A549 (cell line): Measurements from ENCODE around the gene RUNX2. TPM values are rescaled to one million over a fixed set of nuclear protein-coding genes. Genes with fewer than 3 reads are reported as not detected.

Experiments
- ATAC-seq, 2 experiments: fragments of 200-7000 bp in 1 of 2; fragments of >200 bp in 1 of 2; cut with Nextera tagmentation in 1 of 2; cut with Tn5 transposase in 1 of 2; 3 replicates each; pipeline versions ENCODE4 v1.8.0 to v1.9.1; 2018 to 2020; ENCODE audit warnings: mild to moderate bottlenecking in 1 of 2, moderate library complexity in 1 of 2
- CTCF ChIA-PET: fragments of 300-600 bp; sonication (Branson Sonifier 250); formaldehyde crosslinking; extraction: SDS; loops from one replicate; lab custom pipeline; 2021; ENCODE audit warnings: antibody characterized with exemption, inconsistent platforms; lab: Yijun Ruan, JAX
- POLR2A ChIA-PET: fragments of 350-600 bp; formaldehyde crosslinking; extraction: SDS; loops from one replicate; lab custom pipeline; 2021; ENCODE audit warnings: antibody characterized with exemption, inconsistent platforms; lab: Yijun Ruan, JAX
- DNase-seq, 2 experiments: peaks; one replicate each; pipeline versions ENCODE4 v3.0.0 to v3.0.0-alpha.2; 2011 to 2016; ENCODE audit warnings: low read depth in 1 of 2, low spot score in 1 of 2
- FAIRE-seq: peaks from 2 replicates; lab custom pipeline; 2011; peaks lifted over from hg19 to GRCh38; lab: Jason Lieb, UNC
- H3K27ac ChIP-seq, 2 experiments: fragments of >200 bp; sonication (Bioruptor Twin); formaldehyde crosslinking; 3 replicates each; pipeline ENCODE4 v1.5.1; 2016 to 2017
- H3K4me1 ChIP-seq: fragments of >200 bp; sonication (Bioruptor Twin); formaldehyde crosslinking; 3 replicates; pipeline ENCODE4 v1.6.1; 2016
- H3K4me2 ChIP-seq: fragments of >200 bp; sonication (Bioruptor Twin); formaldehyde crosslinking; 3 replicates; pipeline ENCODE4 v1.6.1; 2016
- H3K4me3 ChIP-seq: fragments of >200 bp; sonication (Bioruptor Twin); formaldehyde crosslinking; 3 replicates; pipeline ENCODE4 v1.5.1; 2016
- H3K9me3 ChIP-seq: fragments of >200 bp; sonication (Bioruptor Twin); formaldehyde crosslinking; 3 replicates; pipeline ENCODE4 v1.6.1; 2016
- ATOH8 ChIP-seq: fragments of 250-450 bp; sonication (Bioruptor Pico); IDR thresholded peaks from 2 replicates; pipeline ENCODE4 v1.5.0; 2020; ENCODE audit warnings: low read depth, mild to moderate bottlenecking, moderate library complexity
- CBX8 ChIP-seq: fragments of 200-600 bp; sonication (generic); IDR thresholded peaks from 2 replicates; pipeline ENCODE4 v1.6.1; 2016
- ELK1 ChIP-seq: fragments of 150-350 bp; IDR thresholded peaks from 2 replicates; pipeline ENCODE4 v1.6.1; 2014; ENCODE audit warnings: low read depth, mild to moderate bottlenecking, low read length
- ESRRA ChIP-seq: fragments of 150-350 bp; IDR thresholded peaks from 2 replicates; pipeline ENCODE4 v1.6.1; 2014; ENCODE audit warnings: mild to moderate bottlenecking, low read length, borderline replicate concordance
- FOSL2 ChIP-seq, 2 experiments: fragments of 450-650 bp in 1 of 2; fragments of >200 bp in 1 of 2; sonication (Bioruptor Twin) in 1 of 2; formaldehyde crosslinking; IDR thresholded peaks; 2 replicates each; pipeline versions ENCODE4 v1.5.0 to v1.6.1; 2016 to 2020; ENCODE audit warnings: mild to moderate bottlenecking in 1 of 2, moderate library complexity in 1 of 2
- GATA3 ChIP-seq: IDR thresholded peaks from 2 replicates; pipeline ENCODE4 v1.6.1; 2012; ENCODE audit warnings: borderline replicate concordance
- HEYL ChIP-seq: fragments of 250-450 bp; sonication (Bioruptor Pico); IDR thresholded peaks from 2 replicates; pipeline ENCODE4 v1.8.0; 2021; ENCODE audit warnings: mild to moderate bottlenecking, moderate library complexity
- HOXB13 ChIP-seq: fragments of 250-450 bp; sonication (Bioruptor Pico); IDR thresholded peaks from 2 replicates; pipeline ENCODE4 v1.5.0; 2020; ENCODE audit warnings: low read depth, mild to moderate bottlenecking, moderate library complexity
- KDM5A ChIP-seq: fragments of 200-600 bp; sonication (generic); IDR thresholded peaks from 2 replicates; pipeline ENCODE4 v1.6.1; 2016; ENCODE audit warnings: antibody characterized with exemption, mild to moderate bottlenecking
- NPAS2 ChIP-seq: fragments of 250-450 bp; sonication (Bioruptor Pico); IDR thresholded peaks from 2 replicates; pipeline ENCODE4 v1.8.0; 2022; ENCODE audit warnings: mild to moderate bottlenecking, moderate library complexity, borderline replicate concordance
- POLR2A ChIP-seq: IDR thresholded peaks from 2 replicates; pipeline ENCODE4 v1.6.1; 2012; ENCODE audit warnings: mild to moderate bottlenecking, low read length
- POLR2AphosphoS2 ChIP-seq: conservative IDR thresholded peaks from 2 replicates; pipeline ENCODE4 v1.6.1; 2012; ENCODE audit warnings: low read length, improper control_type of control experiment, inconsistent platforms
- RCOR1 ChIP-seq: fragments of 150-350 bp; IDR thresholded peaks from 2 replicates; pipeline ENCODE4 v1.6.1; 2014; ENCODE audit warnings: antibody characterized with exemption, low read length, low read depth
- REST ChIP-seq: fragments of 200-600 bp; sonication (generic); IDR thresholded peaks from 2 replicates; pipeline ENCODE4 v1.6.1; 2016; ENCODE audit warnings: antibody characterized with exemption, mild to moderate bottlenecking, moderate library complexity
- RFX5 ChIP-seq: fragments of 450-650 bp; IDR thresholded peaks from 2 replicates; pipeline ENCODE4 v1.7.1; 2014; ENCODE audit warnings: antibody characterized with exemption, mild to moderate bottlenecking, moderate library complexity
- SMC3 ChIP-seq: fragments of >200 bp; sonication (Bioruptor Twin); formaldehyde crosslinking; IDR thresholded peaks from 3 replicates; pipeline ENCODE4 v1.6.1; 2018; ENCODE audit warnings: inconsistent platforms
- ZFP36 ChIP-seq: fragments of 450-650 bp; IDR thresholded peaks from 2 replicates; pipeline ENCODE4 v1.6.1; 2014; ENCODE audit warnings: borderline replicate concordance; ENCODE audit not compliant: partially characterized antibody
- ZNF302 ChIP-seq: fragments of 250-450 bp; sonication (Bioruptor Pico); IDR thresholded peaks from 2 replicates; pipeline ENCODE4 v1.9.0; 2021; ENCODE audit warnings: inconsistent platforms, mild to moderate bottlenecking, moderate library complexity
- WGBS: methylation state at CpG from one replicate; pipeline ENCODE4 v1.1.6; 2017; ENCODE audit errors: missing lambda C conversion rate; 5-methylcytosine and 5-hydroxymethylcytosine counted together
- polyA plus RNA-seq, 4 experiments: library from polyadenylated mRNA; depleted of rRNA in 3 of 4; stranded (reverse); fragments of >200 nt; fragmentation: RNase III in 1 of 4; extraction: RNeasy Plus Mini Kit Qiagen cat#74134 plus additional on column Dnase treatment in 1 of 4; gene quantifications; 2 replicates in 3 of 4; 3 replicates in 1 of 4; pipeline ENCODE4 v1.2.3, GENCODE V29; 2011 to 2017
- TF ChIP-seq, protein P1 (sequence below): IDR thresholded peaks from 2 replicates; pipeline ENCODE4 v1.6.1; 2012

The RUNX2 gene
- polyA plus RNA-seq, 2 of the 4 experiments (the other 2 are of a cell fraction), result 0.13 to 0.83 TPM

- CTCF ChIA-PET, result interaction anchor here (1.4 kb wide), 1 partner anchor 171 kb away, joined by 3 read pairs; no protein-coding TSS in a partner anchor
Measured at GRCh38 chr6:45543298-45544235, 215.4 kb downstream of the RUNX2 start.

More at GRCh38 chr6:45543298-45544235, 215.4 kb downstream of the RUNX2 start:
- H3K4me3 ChIP-seq, result no peak overlapping the region
- no peak overlapping the region for H3K27ac ChIP-seq
- WGBS, result 80% methylated on average over 5 of the region's 5 CpGs
- no peaks in the 10 kb centered on the region for H3K9me3 ChIP-seq
- POLR2A ChIA-PET, result no interaction called here
- no peak for ATAC-seq
- FAIRE-seq, result no peak
- H3K4me1 ChIP-seq, result peaks cover under 1% of the 10 kb centered on the region; the same call in 2 of the 3 replicates
- TF ChIP-seq RFX5 (no peak), GATA3 (no peak), ZFP36 (no peak), KDM5A (no peak), FOSL2 (IDR thresholded peaks at IDR 0.05) (no peak), FOSL2 (CRISPR knock-in tag; IDR thresholded peaks at IDR 0.05) (no peak), POLR2AphosphoS2 (no peak), ESRRA (no peak), HEYL (CRISPR knock-in tag) (no peak), RCOR1 (no peak), REST (no peak), ATOH8 (CRISPR knock-in tag) (no peak), ZNF302 (CRISPR knock-in tag) (no peak), HOXB13 (CRISPR knock-in tag) (no peak), SMC3 (no peak), CBX8 (no peak), POLR2A (no peak), NPAS2 (CRISPR knock-in tag) (no peak), ELK1 (no peak)
- TF ChIP-seq, protein P1, sequence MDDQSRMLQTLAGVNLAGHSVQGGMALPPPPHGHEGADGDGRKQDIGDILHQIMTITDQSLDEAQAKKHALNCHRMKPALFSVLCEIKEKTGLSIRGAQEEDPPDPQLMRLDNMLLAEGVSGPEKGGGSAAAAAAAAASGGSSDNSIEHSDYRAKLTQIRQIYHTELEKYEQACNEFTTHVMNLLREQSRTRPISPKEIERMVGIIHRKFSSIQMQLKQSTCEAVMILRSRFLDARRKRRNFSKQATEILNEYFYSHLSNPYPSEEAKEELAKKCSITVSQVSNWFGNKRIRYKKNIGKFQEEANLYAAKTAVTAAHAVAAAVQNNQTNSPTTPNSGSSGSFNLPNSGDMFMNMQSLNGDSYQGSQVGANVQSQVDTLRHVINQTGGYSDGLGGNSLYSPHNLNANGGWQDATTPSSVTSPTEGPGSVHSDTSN, result no peak
- no peak for DNase-seq
- H3K4me2 ChIP-seq, result no peak overlapping the region
